Measurements from ENCODE around the gene OTX2.

Gene OTX2

DNA sequence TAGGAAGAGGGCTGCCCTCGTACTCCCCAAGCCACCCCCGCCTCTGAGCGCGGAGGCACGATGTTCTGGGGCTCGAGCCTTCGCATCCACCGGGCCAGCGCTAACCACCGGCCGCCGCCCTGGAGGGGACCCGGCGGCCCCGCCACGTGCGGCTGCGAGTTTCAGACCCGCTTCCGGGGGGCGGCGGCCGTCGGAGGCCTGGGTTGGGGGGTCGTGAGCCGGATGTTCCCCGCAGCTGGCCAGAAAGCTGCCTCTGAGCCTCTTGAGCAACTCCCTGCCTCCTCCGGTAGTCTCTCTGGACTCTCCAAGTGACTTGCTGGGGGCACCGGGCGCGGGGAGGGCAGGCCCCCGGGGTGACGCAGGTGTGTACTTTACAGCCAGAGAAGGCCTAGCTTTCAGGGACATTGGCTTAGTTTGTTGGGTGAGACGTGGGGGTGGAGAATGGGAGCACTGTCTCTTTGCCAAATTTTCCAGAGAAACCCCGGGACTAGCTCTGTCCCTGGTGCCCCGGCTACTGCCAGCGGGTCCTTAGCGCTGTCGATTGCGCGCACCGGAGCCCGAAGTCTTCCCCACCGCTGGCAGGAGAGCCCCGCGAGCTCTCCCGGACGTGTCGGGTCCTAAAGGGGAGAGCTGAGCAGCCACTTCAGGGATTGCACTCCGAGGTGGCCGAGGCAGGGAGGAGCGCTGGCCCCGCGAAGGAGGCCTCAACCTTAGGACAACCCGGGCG lies 15.6 kb downstream of the OTX2 start:
- no peak for DNase-seq

DNA sequence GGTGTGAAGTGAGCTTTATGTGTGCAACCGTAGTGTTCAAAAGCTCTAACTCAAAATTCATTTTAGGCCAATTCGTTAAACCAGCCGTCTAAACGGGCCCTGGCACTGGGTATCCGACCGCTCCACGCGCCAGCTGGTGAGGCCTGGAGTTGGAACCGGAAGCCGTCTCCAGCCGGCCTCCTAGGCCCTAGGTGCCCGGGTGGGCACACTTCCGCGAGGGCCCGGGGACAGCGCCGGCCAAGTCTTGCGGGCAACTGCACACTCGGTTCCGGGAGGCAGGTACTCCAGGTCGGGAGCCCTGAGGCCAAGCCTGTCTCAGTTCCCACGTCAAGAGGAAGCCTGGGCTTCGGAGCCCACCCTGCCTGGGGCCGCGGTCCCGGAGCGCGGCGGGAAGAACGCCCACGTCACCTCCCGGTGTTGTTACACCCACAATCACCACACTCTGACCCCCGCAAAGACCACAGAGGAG lies 16.2 kb downstream of the OTX2 start:
- DNase-seq = no peak

GRCh38 chr14:56789955-56790354 lies 20.3 kb downstream of the OTX2 start:
- no peak for DNase-seq

DNA sequence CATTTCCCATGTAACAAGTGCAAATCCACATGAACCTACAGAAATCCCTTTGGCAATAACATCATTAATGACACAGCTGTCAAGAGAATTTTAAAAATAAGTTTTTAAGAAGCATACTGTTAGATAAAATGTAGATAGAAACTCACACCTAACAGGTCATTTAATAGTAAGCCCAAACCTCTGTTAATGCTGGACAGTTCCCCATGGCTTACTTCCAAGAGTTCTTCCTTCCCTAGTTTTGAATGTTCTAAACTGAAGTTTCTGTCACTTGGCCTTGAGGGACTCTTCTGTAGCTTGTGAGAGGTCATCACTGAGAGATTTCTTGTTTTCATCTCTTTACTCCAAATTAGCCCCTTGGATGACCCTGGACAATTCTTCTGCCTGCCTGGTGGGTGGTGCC lies 22.7 kb downstream of the OTX2 start:
- no peak for DNase-seq

- DNase-seq = no peak
Measured at GRCh38 chr14:56782711-56783110, 27.6 kb downstream of the OTX2 start.

- no peak for DNase-seq
Measured at GRCh38 chr14:56774503-56774902, 35.8 kb downstream of the OTX2 start.

- no peak for DNase-seq
Measured at GRCh38 chr14:56770512-56770911, 39.8 kb downstream of the OTX2 start.

DNA sequence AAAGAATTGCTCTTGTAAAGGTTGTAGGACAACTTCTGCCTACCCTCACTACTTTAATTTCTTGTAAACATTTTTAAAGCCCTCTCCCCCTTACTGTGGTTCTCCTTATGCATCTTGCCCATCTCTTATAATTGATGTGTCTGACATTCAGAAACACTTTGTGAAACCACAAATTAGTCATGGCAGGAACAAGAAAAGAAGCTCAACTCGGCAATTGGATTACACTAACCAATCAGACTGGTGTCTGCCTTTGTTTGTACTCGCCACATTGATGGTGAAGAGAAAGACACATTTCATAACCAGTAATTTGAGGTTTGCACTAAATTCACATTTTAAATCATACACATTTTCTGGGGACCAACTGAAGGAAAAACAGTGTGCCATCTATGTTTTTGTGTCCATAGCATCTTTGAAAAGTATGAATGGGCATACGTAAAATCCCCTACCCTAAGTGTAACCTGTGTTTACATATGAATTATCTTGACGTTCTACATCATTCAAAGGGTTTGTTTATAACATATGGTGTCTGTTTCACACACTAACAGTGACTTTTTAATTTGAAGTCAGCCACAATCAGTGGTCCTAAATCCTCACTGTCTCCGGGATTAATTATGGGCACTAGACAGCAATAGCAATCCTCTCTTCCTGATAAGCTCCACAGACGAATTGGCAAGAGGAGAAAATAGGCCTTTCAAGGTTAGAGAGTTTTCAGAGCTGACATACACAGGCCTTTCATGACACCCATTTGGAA lies 49.9 kb downstream of the OTX2 start:
- DNase-seq = no peak

GRCh38 chr14:56759633-56760032 lies 50.6 kb downstream of the OTX2 start:
- DNase-seq = no peak

GRCh38 chr14:56759094-56759493 lies 51.2 kb downstream of the OTX2 start:
- no peak for DNase-seq

- DNase-seq = no peak
Measured at GRCh38 chr14:56754921-56755320, 55.4 kb downstream of the OTX2 start.

GRCh38 chr14:56753396-56753795 lies 56.9 kb downstream of the OTX2 start:
- DNase-seq = no peak

DNA sequence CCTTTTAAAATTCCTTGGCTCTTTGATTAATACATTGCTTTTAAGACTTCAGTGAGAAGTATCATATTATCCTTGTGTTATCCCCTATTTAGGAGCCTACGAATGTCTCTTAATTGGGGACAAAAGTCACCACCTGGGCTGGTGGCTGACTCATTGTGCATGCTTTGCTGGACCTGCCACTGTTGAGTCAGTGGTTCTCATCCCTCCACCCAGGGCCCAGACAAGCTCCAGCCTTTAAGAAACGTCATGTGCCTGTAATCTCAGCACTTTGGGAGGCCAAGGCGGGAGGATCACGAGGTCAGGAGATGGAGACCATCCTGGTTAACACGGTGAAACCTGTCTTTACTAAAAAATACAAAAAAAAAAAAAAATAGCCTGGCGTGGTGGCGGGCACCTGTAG lies 57.9 kb downstream of the OTX2 start:
- no peak for DNase-seq

DNA sequence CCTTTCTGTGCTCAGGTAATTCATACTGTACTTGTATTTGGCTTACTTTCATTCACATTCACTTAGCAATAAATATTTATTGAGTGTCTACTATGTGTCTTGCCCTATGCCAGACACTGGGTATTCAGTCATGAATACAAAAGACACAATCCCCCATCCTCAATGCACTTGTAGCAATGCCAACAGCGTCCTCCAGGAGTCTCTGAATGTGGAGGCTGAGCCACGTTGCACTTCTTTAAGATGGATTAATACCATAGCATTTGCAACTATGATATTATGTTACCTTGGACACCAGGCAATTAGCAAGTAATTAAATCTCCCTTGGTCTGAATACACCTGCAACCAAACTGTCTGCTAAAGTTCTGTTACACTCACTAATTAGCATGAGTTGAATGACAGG lies 58.8 kb downstream of the OTX2 start:
- no peak for DNase-seq
